GM19240 (cell line): ENCODE results near the gene FUT9.

Source experiments
- DNase-seq: peaks from one replicate; pipeline ENCODE4 v3.0.0; 2011; ENCODE audit warnings: low spot score; ENCODE audit not compliant: insufficient read length

FUT9 gene

GRCh38 chr6:96015518-96016333, at the start of gene FUT9:
Gene FUT9, plus strand, starts transcription at chr6:96015974. Its CDS starts 187,182 bp downstream, at chr6:96203156.
- DNase-seq: no peak

- no peak for DNase-seq
Observed at GRCh38 chr6:95967594-95967993, 48.2 kb upstream of the FUT9 start.

GRCh38 chr6:95973976-95974375, 41.8 kb upstream of the FUT9 start:
- no peak for DNase-seq

- DNase-seq: no peak
Observed at GRCh38 chr6:95978230-95978629, 37.5 kb upstream of the FUT9 start.

- no peak for DNase-seq
Observed at GRCh38 chr6:95991906-95992305, 23.9 kb upstream of the FUT9 start.

GRCh38 chr6:95994151-95994550, 21.6 kb upstream of the FUT9 start:
- DNase-seq: no peak

- no peak for DNase-seq
Observed at GRCh38 chr6:95998133-95998532, 17.6 kb upstream of the FUT9 start.

- no peak for DNase-seq
Observed at GRCh38 chr6:96001891-96002575, 13.7 kb upstream of the FUT9 start.

GRCh38 chr6:96002576-96002910, 13.2 kb upstream of the FUT9 start:
- no peak for DNase-seq

GRCh38 chr6:96002912-96003311, 12.9 kb upstream of the FUT9 start:
- DNase-seq: no peak

GRCh38 chr6:96007663-96008062, 8.1 kb upstream of the FUT9 start:
- no peak for DNase-seq

GRCh38 chr6:96013531-96013930, 2.2 kb upstream of the FUT9 start:
- DNase-seq: no peak

- DNase-seq: no peak
Observed at GRCh38 chr6:96014846-96015517, 792 bp upstream of the FUT9 start.

- DNase-seq: no peak
Observed at GRCh38 chr6:96016334-96017069, 728 bp downstream of the FUT9 start.

- DNase-seq: no peak
Observed at GRCh38 chr6:96017070-96017359, 1.2 kb downstream of the FUT9 start.

- no peak for DNase-seq
Observed at GRCh38 chr6:96022225-96022624, 6.5 kb downstream of the FUT9 start.

- no peak for DNase-seq
Observed at GRCh38 chr6:96032661-96033060, 16.9 kb downstream of the FUT9 start.

- DNase-seq: no peak
Observed at GRCh38 chr6:96051555-96051954, 35.8 kb downstream of the FUT9 start.

GRCh38 chr6:96058082-96058481, 42.3 kb downstream of the FUT9 start:
- DNase-seq: no peak

- no peak for DNase-seq
Observed at GRCh38 chr6:96059586-96059985, 43.8 kb downstream of the FUT9 start.

GRCh38 chr6:96060249-96060648, 44.5 kb downstream of the FUT9 start:
- no peak for DNase-seq

GRCh38 chr6:96065213-96065612, 49.4 kb downstream of the FUT9 start:
- no peak for DNase-seq
